GM23338 (cell line): ENCODE results near the gene IFNG. TPM values are rescaled to one million over a fixed set of nuclear protein-coding genes. Genes with fewer than 3 reads are reported as not detected.
A peak's percentile ranks its signal among the peaks of the same experiment; 100 is the strongest.
"Not testable (repeated sequence)": the region's sequence is repeated elsewhere in the genome, so short reads cannot be mapped to it uniquely, and the experiment has no call there.

Experiments used
- ATAC-seq: fragments of 200-7000 bp; cut with Tn5 transposase; 3 replicates; pipeline ENCODE4 v1.9.1; 2020
- DNase-seq: peaks from one replicate; pipeline ENCODE4 v3.0.0-alpha.2; 2015; ENCODE audit warnings: low spot score
- H2AFZ ChIP-seq: fragments of 200-600 bp; sonication (generic); 2 replicates; pipeline ENCODE4 v1.8.0; 2016; ENCODE audit warnings: antibody characterized with exemption, mild to moderate bottlenecking, moderate library complexity
- H3F3A ChIP-seq: fragments of 200-600 bp; sonication (generic); replicated peaks from 2 replicates; pipeline ENCODE4 v1.8.0; 2017; ENCODE audit warnings: antibody characterized with exemption, mixed run types, low read depth
- H3K27ac ChIP-seq: fragments of 200-600 bp; sonication (generic); 2 replicates; pipeline ENCODE4 v1.6.1; 2016; ENCODE audit warnings: low read depth
- H3K27me3 ChIP-seq: fragments of 200-600 bp; sonication (generic); 2 replicates; pipeline ENCODE4 v1.8.0; 2016; ENCODE audit warnings: mild to moderate bottlenecking, mixed run types, moderate library complexity; ENCODE audit not compliant: insufficient read depth
- H3K36me3 ChIP-seq: fragments of 200-600 bp; sonication (generic); 2 replicates; pipeline ENCODE4 v1.8.0; 2016; ENCODE audit warnings: mild to moderate bottlenecking; ENCODE audit not compliant: insufficient read depth
- H3K4me1 ChIP-seq: fragments of 200-600 bp; sonication (generic); 2 replicates; pipeline ENCODE4 v1.8.0; 2016; ENCODE audit warnings: mild to moderate bottlenecking, moderate library complexity; ENCODE audit not compliant: insufficient read depth
- H3K4me2 ChIP-seq: fragments of 200-600 bp; sonication (generic); 2 replicates; pipeline ENCODE4 v1.7.1; 2017; ENCODE audit warnings: mixed run types
- H3K4me3 ChIP-seq: fragments of 200-600 bp; sonication (generic); 2 replicates; pipeline ENCODE4 v1.6.1; 2016; ENCODE audit warnings: mixed run types
- H3K79me2 ChIP-seq: fragments of 200-600 bp; sonication (generic); replicated peaks from 2 replicates; pipeline ENCODE4 v1.8.0; 2017; ENCODE audit warnings: mild to moderate bottlenecking; ENCODE audit not compliant: insufficient read depth
- H3K9me2 ChIP-seq: fragments of 200-600 bp; sonication (generic); 2 replicates; pipeline ENCODE4 v1.8.0; 2017; ENCODE audit not compliant: insufficient read depth
- H4K20me1 ChIP-seq: fragments of 200-600 bp; sonication (generic); replicated peaks from 2 replicates; pipeline ENCODE4 v1.8.0; 2017; ENCODE audit warnings: mild to moderate bottlenecking; ENCODE audit not compliant: insufficient read depth
- H3K27ac Mint-ChIP-seq: 2 replicates; pipeline ENCODE4 v1.8.0; 2020; ENCODE audit warnings: inconsistent platforms, mild to moderate bottlenecking, moderate library complexity, mixed read lengths
- H3K27me3 Mint-ChIP-seq: 3 replicates; pipeline ENCODE4 v1.8.0; 2022; ENCODE audit warnings: low read depth, mild to moderate bottlenecking, moderate library complexity, mixed read lengths, inconsistent platforms; ENCODE audit not compliant: insufficient read depth, poor library complexity
- H3K36me3 Mint-ChIP-seq: 3 replicates; pipeline ENCODE4 v1.8.0; 2021; ENCODE audit warnings: low read depth, mild to moderate bottlenecking, inconsistent platforms, moderate library complexity, mixed read lengths
- H3K4me1 Mint-ChIP-seq: 3 replicates; pipeline ENCODE4 v1.8.0; 2020; ENCODE audit warnings: mild to moderate bottlenecking, inconsistent platforms, mixed read lengths
- H3K4me3 Mint-ChIP-seq: 3 replicates; pipeline ENCODE4 v1.8.0; 2021; ENCODE audit warnings: moderate library complexity, mild to moderate bottlenecking, inconsistent platforms, mixed read lengths
- H3K9me3 Mint-ChIP-seq: 3 replicates; pipeline ENCODE4 v1.8.0; 2020; ENCODE audit warnings: moderate library complexity, mild to moderate bottlenecking, inconsistent platforms, mixed read lengths
- CREB1 ChIP-seq: fragments of 250-450 bp; sonication (Bioruptor Pico); IDR thresholded peaks from 2 replicates; pipeline ENCODE4 v1.5.0; 2020; ENCODE audit warnings: low read depth, mild to moderate bottlenecking, moderate library complexity
- CTCF ChIP-seq, 2 experiments: fragments of 200-600 bp in 1 of 2; sonication (generic) in 1 of 2; conservative IDR thresholded peaks; 2 replicates each; pipeline versions ENCODE4 v1.5.1 to v1.6.1; 2016 to 2017; ENCODE audit warnings: antibody characterized with exemption in 2 of 2, low read depth in 2 of 2, mild to moderate bottlenecking in 2 of 2, moderate library complexity in 1 of 2
- EZH2 ChIP-seq: fragments of 200-600 bp; sonication (generic); IDR thresholded peaks from one replicate; pipeline ENCODE4 v1.8.0; 2017; ENCODE audit warnings: antibody characterized with exemption, mild to moderate bottlenecking, low read depth; ENCODE audit not compliant: unreplicated experiment
- NANOG ChIP-seq: IDR thresholded peaks from 2 replicates; pipeline ENCODE4 v1.6.1; 2016; ENCODE audit warnings: antibody characterized with exemption, borderline replicate concordance
- POLR2AphosphoS5 ChIP-seq: IDR thresholded peaks from 2 replicates; pipeline ENCODE4 v1.6.1; 2016; ENCODE audit warnings: antibody characterized with exemption, low read depth
- STAT1 ChIP-seq: IDR thresholded peaks from one replicate; pipeline ENCODE4 v1.6.1; 2016; ENCODE audit warnings: antibody characterized with exemption; ENCODE audit not compliant: unreplicated experiment
- ZNF331 ChIP-seq: fragments of 250-450 bp; sonication (Bioruptor Pico); IDR thresholded peaks from 2 replicates; pipeline ENCODE4 v1.5.0; 2020; ENCODE audit warnings: low read depth, mild to moderate bottlenecking, moderate library complexity
- long read RNA-seq: library from polyadenylated mRNA; unstranded; transcript quantifications from one replicate; pipeline ENCODE4 v2.0.0, GENCODE V29; 2020; ENCODE audit not compliant: unreplicated experiment
- polyA plus RNA-seq: library from polyadenylated mRNA; unstranded; fragments of >200 nt; fragmentation: Nextera tagmentation; extraction: Ambion mirVana; gene quantifications from 2 replicates; pipeline ENCODE4 v1.2.1, GENCODE V29; 2016
- total RNA-seq: library from RNA; depleted of rRNA; stranded (reverse); fragments of >200 nt; shearing (Covaris generic); gene quantifications from 2 replicates; pipeline ENCODE4 v1.2.3, GENCODE V29; 2014; rRNA removed
- TF ChIP-seq, protein P1 (sequence below): IDR thresholded peaks from 2 replicates; pipeline ENCODE4 v1.6.1; 2016; ENCODE audit warnings: antibody characterized with exemption
- TF ChIP-seq, protein P2 (sequence below): IDR thresholded peaks from one replicate; pipeline ENCODE4 v1.6.1; 2018; ENCODE audit warnings: antibody characterized with exemption; ENCODE audit not compliant: unreplicated experiment

IFNG gene
- total RNA-seq, result not detected in 2 replicates
- not detected in 2 replicates for polyA plus RNA-seq
- long read RNA-seq, result 0 reads

- H3K36me3 ChIP-seq, result no peaks in the 10 kb centered on the region
- no peak for ATAC-seq
- no peaks in the 10 kb centered on the region for H3K9me2 ChIP-seq
- no peak within 1 kb of the TSS for H3K4me2 ChIP-seq
- TF ChIP-seq EZH2 (no peak), CTCF (conservative IDR thresholded peaks at IDR 0.05; ENCODE audit: low read depth in 2 of 2) (no peak), CREB1 (CRISPR knock-in tag) (no peak), POLR2AphosphoS5 (no peak), STAT1 (no peak), NANOG (no peak), ZNF331 (no peak)
- TF ChIP-seq, protein P1, sequence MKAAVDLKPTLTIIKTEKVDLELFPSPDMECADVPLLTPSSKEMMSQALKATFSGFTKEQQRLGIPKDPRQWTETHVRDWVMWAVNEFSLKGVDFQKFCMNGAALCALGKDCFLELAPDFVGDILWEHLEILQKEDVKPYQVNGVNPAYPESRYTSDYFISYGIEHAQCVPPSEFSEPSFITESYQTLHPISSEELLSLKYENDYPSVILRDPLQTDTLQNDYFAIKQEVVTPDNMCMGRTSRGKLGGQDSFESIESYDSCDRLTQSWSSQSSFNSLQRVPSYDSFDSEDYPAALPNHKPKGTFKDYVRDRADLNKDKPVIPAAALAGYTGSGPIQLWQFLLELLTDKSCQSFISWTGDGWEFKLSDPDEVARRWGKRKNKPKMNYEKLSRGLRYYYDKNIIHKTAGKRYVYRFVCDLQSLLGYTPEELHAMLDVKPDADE, result no peak
- TF ChIP-seq, protein P2, sequence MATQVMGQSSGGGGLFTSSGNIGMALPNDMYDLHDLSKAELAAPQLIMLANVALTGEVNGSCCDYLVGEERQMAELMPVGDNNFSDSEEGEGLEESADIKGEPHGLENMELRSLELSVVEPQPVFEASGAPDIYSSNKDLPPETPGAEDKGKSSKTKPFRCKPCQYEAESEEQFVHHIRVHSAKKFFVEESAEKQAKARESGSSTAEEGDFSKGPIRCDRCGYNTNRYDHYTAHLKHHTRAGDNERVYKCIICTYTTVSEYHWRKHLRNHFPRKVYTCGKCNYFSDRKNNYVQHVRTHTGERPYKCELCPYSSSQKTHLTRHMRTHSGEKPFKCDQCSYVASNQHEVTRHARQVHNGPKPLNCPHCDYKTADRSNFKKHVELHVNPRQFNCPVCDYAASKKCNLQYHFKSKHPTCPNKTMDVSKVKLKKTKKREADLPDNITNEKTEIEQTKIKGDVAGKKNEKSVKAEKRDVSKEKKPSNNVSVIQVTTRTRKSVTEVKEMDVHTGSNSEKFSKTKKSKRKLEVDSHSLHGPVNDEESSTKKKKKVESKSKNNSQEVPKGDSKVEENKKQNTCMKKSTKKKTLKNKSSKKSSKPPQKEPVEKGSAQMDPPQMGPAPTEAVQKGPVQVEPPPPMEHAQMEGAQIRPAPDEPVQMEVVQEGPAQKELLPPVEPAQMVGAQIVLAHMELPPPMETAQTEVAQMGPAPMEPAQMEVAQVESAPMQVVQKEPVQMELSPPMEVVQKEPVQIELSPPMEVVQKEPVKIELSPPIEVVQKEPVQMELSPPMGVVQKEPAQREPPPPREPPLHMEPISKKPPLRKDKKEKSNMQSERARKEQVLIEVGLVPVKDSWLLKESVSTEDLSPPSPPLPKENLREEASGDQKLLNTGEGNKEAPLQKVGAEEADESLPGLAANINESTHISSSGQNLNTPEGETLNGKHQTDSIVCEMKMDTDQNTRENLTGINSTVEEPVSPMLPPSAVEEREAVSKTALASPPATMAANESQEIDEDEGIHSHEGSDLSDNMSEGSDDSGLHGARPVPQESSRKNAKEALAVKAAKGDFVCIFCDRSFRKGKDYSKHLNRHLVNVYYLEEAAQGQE, result no peak
- no peak for DNase-seq
- H3K79me2 ChIP-seq, result no peaks in the 10 kb centered on the region
- no peaks in the 10 kb centered on the region for H4K20me1 ChIP-seq
- Mint-ChIP-seq H3K27me3 (no peaks in the 10 kb centered on the region), H3K27ac (no peak within 1 kb of the TSS), H3K9me3 (no peaks in the 10 kb centered on the region), H3K4me3 (no peak within 1 kb of the TSS), H3K4me1 (no peaks in the 10 kb centered on the region), H3K36me3 (no peaks in the 10 kb centered on the region)
- no peaks in the 10 kb centered on the region for H3K4me1 ChIP-seq
- no peak within 1 kb of the TSS for H3K27ac ChIP-seq
- H3K27me3 ChIP-seq, result no peaks in the 10 kb centered on the region
- no peaks in the 10 kb centered on the region for H3F3A ChIP-seq
- no peak within 1 kb of the TSS; the same call in 1 of the 2 replicates for H2AFZ ChIP-seq
- H3K4me3 ChIP-seq, result no peak within 1 kb of the TSS
Observed at GRCh38 chr12:68159681-68160304, at the start of gene IFNG. Gene IFNG, minus strand, starts transcription at chr12:68159740. Its CDS starts 125 bp downstream, at chr12:68159615.

DNA sequence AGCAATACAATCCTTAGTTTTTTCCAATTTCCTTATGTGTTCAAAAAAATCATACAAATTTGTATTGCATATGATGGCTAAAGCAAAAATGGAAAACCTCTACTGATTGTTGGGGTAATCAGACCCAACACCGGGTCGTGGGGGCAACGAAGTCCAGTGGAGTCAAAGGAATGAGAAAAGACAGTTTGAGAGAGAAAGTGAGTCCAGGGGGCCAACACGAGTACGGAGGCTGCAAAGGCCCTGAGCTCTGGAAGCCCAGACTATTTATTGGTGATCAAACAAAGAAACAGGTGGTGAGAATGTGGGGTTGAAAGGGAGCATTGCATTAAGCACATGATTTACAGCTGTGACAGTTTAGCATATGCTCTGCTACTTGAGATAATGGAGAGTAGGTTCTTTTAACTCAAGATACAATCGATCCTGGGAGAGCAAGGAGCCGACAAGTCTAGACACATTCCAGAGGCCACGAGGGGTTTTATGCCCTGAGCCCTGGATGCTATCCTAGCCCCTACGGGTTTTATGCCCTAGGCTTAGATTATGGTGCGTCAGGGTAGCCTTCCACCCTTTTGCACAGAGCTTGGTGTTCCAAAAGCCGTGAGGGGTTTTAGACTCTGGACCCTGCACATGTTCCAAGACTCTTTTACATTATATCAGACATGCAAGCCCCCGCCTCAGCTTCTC, 49.6 kb upstream of the IFNG start:
- peak; percentile 26; the same call in 1 of the 3 replicates for ATAC-seq
- H3K4me2 ChIP-seq, result not testable (repeated sequence)
- H2AFZ ChIP-seq, result 0 out of 2 replicates have a peak overlapping the region, but pooled peaks have one; percentile 40

More for the DNA sequence above, 49.6 kb upstream of the IFNG start:
- not testable (repeated sequence) for H3F3A ChIP-seq, H3K9me3 Mint-ChIP-seq, H3K4me1 Mint-ChIP-seq, H3K9me2 ChIP-seq, H3K27me3 Mint-ChIP-seq, H3K4me3 Mint-ChIP-seq, H3K27me3 ChIP-seq, H3K36me3 Mint-ChIP-seq, H3K4me3 ChIP-seq, H4K20me1 ChIP-seq, H3K79me2 ChIP-seq, H3K36me3 ChIP-seq, H3K27ac ChIP-seq, H3K27ac Mint-ChIP-seq, H3K4me1 ChIP-seq
- DNase-seq, result peak; percentile 13
